Liver (tissue), 3 donors: Measurements from ENCODE around the gene NIT2.

Source experiments
- CTCF ChIP-seq: fragments of 150-350 bp; IDR thresholded peaks from 2 replicates; pipeline ENCODE4 v1.5.1; 2017; ENCODE audit warnings: improper control_type of control experiment, low read depth, low read length; ENCODE audit not compliant: missing input control
- EGR1 ChIP-seq, 2 donors: IDR thresholded peaks; 2 replicates each; pipeline ENCODE4 v1.6.1; 2016 to 2018; ENCODE audit warnings: antibody characterized with exemption in 2 of 2, low read depth in 2 of 2
- FOXA1 ChIP-seq: IDR thresholded peaks from 2 replicates; pipeline ENCODE4 v1.6.1; 2016; ENCODE audit warnings: antibody characterized with exemption
- GABPA ChIP-seq, 2 donors: IDR thresholded peaks in 1 of 2; conservative IDR thresholded peaks in 1 of 2; 2 replicates each; pipeline ENCODE4 v1.6.1; 2016; ENCODE audit warnings: antibody characterized with exemption in 2 of 2, mild to moderate bottlenecking in 1 of 2, moderate library complexity in 1 of 2
- HNF4G ChIP-seq: IDR thresholded peaks from 2 replicates; pipeline ENCODE4 v1.6.1; 2016; ENCODE audit warnings: antibody characterized with exemption
- JUND ChIP-seq, 2 donors: IDR thresholded peaks; 2 replicates each; pipeline ENCODE4 v1.6.1; 2016; ENCODE audit warnings: antibody characterized with exemption in 2 of 2
- RAD21 ChIP-seq, 2 donors: IDR thresholded peaks; 2 replicates each; pipeline ENCODE4 v1.6.1; 2016; ENCODE audit warnings: antibody characterized with exemption in 2 of 2, mild to moderate bottlenecking in 2 of 2
- SP1 ChIP-seq: IDR thresholded peaks from 2 replicates; pipeline ENCODE4 v1.6.1; 2018; ENCODE audit warnings: antibody characterized with exemption, mild to moderate bottlenecking
- TAF1 ChIP-seq: conservative IDR thresholded peaks from 2 replicates; pipeline ENCODE4 v1.6.1; 2016; ENCODE audit warnings: antibody characterized with exemption, mild to moderate bottlenecking
- YY1 ChIP-seq: IDR thresholded peaks from 2 replicates; pipeline ENCODE4 v1.6.1; 2016; ENCODE audit warnings: antibody characterized with exemption, mild to moderate bottlenecking
- TF ChIP-seq, protein P1 (sequence below): IDR thresholded peaks from 2 replicates; pipeline ENCODE4 v1.6.1; 2016; ENCODE audit warnings: antibody characterized with exemption, mild to moderate bottlenecking
- TF ChIP-seq, protein P2 (sequence below): IDR thresholded peaks from 2 replicates; pipeline ENCODE4 v1.6.1; 2016; ENCODE audit warnings: antibody characterized with exemption
- donor health status: healthy.
- donor health status: healthy.

DNA sequence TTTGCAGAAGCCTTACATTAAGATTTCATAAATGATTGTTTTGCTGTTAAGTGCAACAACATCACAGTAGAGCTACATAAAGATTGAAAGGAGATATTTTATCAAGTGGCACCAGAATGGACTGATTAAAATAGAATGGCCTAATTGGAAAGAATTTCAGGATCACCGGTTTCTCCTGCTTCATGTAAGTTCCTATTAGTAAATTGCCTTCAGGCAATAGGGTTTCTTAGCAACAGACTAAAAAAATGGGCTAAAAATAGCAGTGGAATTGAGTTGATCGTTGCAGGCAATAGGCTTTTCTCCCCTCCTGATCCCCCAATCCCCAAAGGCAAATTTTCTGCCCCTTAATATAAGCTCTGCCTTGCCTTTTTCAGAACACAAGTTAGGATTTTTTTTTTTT is 67.7 kb downstream of the NIT2 start:
- TF ChIP-seq CTCF = no peak
- TF ChIP-seq, protein P1, sequence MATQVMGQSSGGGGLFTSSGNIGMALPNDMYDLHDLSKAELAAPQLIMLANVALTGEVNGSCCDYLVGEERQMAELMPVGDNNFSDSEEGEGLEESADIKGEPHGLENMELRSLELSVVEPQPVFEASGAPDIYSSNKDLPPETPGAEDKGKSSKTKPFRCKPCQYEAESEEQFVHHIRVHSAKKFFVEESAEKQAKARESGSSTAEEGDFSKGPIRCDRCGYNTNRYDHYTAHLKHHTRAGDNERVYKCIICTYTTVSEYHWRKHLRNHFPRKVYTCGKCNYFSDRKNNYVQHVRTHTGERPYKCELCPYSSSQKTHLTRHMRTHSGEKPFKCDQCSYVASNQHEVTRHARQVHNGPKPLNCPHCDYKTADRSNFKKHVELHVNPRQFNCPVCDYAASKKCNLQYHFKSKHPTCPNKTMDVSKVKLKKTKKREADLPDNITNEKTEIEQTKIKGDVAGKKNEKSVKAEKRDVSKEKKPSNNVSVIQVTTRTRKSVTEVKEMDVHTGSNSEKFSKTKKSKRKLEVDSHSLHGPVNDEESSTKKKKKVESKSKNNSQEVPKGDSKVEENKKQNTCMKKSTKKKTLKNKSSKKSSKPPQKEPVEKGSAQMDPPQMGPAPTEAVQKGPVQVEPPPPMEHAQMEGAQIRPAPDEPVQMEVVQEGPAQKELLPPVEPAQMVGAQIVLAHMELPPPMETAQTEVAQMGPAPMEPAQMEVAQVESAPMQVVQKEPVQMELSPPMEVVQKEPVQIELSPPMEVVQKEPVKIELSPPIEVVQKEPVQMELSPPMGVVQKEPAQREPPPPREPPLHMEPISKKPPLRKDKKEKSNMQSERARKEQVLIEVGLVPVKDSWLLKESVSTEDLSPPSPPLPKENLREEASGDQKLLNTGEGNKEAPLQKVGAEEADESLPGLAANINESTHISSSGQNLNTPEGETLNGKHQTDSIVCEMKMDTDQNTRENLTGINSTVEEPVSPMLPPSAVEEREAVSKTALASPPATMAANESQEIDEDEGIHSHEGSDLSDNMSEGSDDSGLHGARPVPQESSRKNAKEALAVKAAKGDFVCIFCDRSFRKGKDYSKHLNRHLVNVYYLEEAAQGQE = no peak
- TF ChIP-seq TAF1 = no peak
- TF ChIP-seq EGR1 (IDR thresholded peaks at IDR 0.05; ENCODE audit: low read depth in 2 of 2) = no peak
- no peak for TF ChIP-seq FOXA1
- no peak for TF ChIP-seq RAD21 (IDR thresholded peaks at IDR 0.05)
- TF ChIP-seq, protein P2, sequence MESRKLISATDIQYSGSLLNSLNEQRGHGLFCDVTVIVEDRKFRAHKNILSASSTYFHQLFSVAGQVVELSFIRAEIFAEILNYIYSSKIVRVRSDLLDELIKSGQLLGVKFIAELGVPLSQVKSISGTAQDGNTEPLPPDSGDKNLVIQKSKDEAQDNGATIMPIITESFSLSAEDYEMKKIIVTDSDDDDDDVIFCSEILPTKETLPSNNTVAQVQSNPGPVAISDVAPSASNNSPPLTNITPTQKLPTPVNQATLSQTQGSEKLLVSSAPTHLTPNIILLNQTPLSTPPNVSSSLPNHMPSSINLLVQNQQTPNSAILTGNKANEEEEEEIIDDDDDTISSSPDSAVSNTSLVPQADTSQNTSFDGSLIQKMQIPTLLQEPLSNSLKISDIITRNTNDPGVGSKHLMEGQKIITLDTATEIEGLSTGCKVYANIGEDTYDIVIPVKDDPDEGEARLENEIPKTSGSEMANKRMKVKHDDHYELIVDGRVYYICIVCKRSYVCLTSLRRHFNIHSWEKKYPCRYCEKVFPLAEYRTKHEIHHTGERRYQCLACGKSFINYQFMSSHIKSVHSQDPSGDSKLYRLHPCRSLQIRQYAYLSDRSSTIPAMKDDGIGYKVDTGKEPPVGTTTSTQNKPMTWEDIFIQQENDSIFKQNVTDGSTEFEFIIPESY = no peak
- no peak for TF ChIP-seq HNF4G
- TF ChIP-seq GABPA (IDR thresholded peaks at IDR 0.05 in 1 of 2, conservative IDR thresholded peaks at IDR 0.05 in 1 of 2) = no peak
- TF ChIP-seq JUND (IDR thresholded peaks at IDR 0.05) = no peak
- no peak for TF ChIP-seq YY1
- no peak for TF ChIP-seq SP1
